ENCODE data around the gene ZNF619. TPM values are rescaled to one million over a fixed set of nuclear protein-coding genes. Genes with fewer than 3 reads are reported as not detected.

ZNF619 gene
- total and polyA plus RNA-seq, 2 of the 4 experiments (the other 2 are of a cell fraction): 2.0 to 4.8 TPM

- TF ChIP-seq BHLHE40 (IDR thresholded peaks at IDR 0.05; ENCODE audit: low read depth, low read length) (no peak), NFE2L2 (IDR thresholded peaks at IDR 0.05; ENCODE audit: low read depth, low read length) (no peak), FOS (IDR thresholded peaks at IDR 0.05; ENCODE audit: low read depth, low read length) (no peak), MXI1 (IDR thresholded peaks at IDR 0.05; ENCODE audit: borderline replicate concordance, low read depth, low read length) (no peak), POLR2A (IDR thresholded peaks at IDR 0.05; ENCODE audit: low read depth, low read length) (no peak), MAZ (IDR thresholded peaks at IDR 0.05; ENCODE audit: borderline replicate concordance, low read depth, low read length) (no peak), MAFK (IDR thresholded peaks at IDR 0.05; ENCODE audit: low read depth, low read length) (no peak), CHD1 (IDR thresholded peaks at IDR 0.05; ENCODE audit: low read depth, low read length) (no peak), ELK1 (IDR thresholded peaks at IDR 0.05; ENCODE audit: borderline replicate concordance, low read depth, low read length) (no peak)
- Histone ChIP-seq H3K9me3 (ENCODE audit: control insufficient read depth, insufficient read depth, low read length) (no peaks in the 10 kb centered on the region), H2BK5ac (ENCODE audit: low read depth, low read length, poor library complexity, severe bottlenecking) (no peak overlapping the region), H2BK15ac (ENCODE audit: low read depth, low read length) (no peak overlapping the region), H3K27ac (ENCODE audit: insufficient read depth, low read length) (no peak overlapping the region), H4K5ac (ENCODE audit: low read depth, low read length) (no peak overlapping the region), H2AK9ac (replicated peaks; ENCODE audit: low read depth, low read length, poor library complexity) (no peak overlapping the region), H4K91ac (ENCODE audit: insufficient read depth, low read depth, low read length) (no peak overlapping the region), H3K36me3 (ENCODE audit: control insufficient read depth, insufficient read depth, low read length) (no peaks in the 10 kb centered on the region), H4K20me1 (ENCODE audit: insufficient read depth, low read length) (no peaks in the 10 kb centered on the region), H3K4ac (ENCODE audit: low read depth, low read length) (no peak overlapping the region), H3K9me1 (ENCODE audit: insufficient read depth, low read length) (no peaks in the 10 kb centered on the region), H3K23ac (ENCODE audit: low read depth, low read length) (no peak overlapping the region), H3K79me1 (ENCODE audit: low read depth in 1 of 2, low read length in 2 of 2) (no peaks in the 10 kb centered on the region), H3K56ac (ENCODE audit: extremely low read depth, insufficient read depth, low read length) (no peak overlapping the region), H3K14ac (replicated peaks; ENCODE audit: low read depth, low read length) (no peak overlapping the region), H3K4me3 (ENCODE audit: insufficient read depth, low read depth, low read length) (no peak overlapping the region), H3K9ac (ENCODE audit: low read depth, low read length) (no peak overlapping the region), H3K4me2 (ENCODE audit: low read depth, low read length) (no peak overlapping the region), H2AK5ac (ENCODE audit: low read depth, low read length) (no peak overlapping the region), H2AFZ (replicated peaks; ENCODE audit: low read length, poor library complexity) (no peak overlapping the region), H3K27me3 (ENCODE audit: control insufficient read depth, insufficient read depth, low read length) (no peaks in the 10 kb centered on the region), H3K4me1 (ENCODE audit: control insufficient read depth, insufficient read depth, low read length) (no peaks in the 10 kb centered on the region), H3K18ac (ENCODE audit: low read depth, low read length) (no peak overlapping the region), H2BK120ac (ENCODE audit: low read depth, low read length) (no peak overlapping the region), H2BK20ac (ENCODE audit: low read depth, low read length) (no peak overlapping the region), H4K8ac (ENCODE audit: low read depth in 2 of 2, low read length in 2 of 2) (no peak overlapping the region)
- ChIA-PET CTCF (no interaction called here), POLR2A (ENCODE audit: unreplicated experiment) (interaction anchor here (0.5 kb wide), 1 partner anchor 24 kb away, joined by 3 read pairs; no protein-coding TSS in a partner anchor)
- WGBS, 2 experiments (ENCODE audit: extremely low coverage in 2 of 2, insufficient read length in 1 of 2): no CpG with 5 or more reads among the region's 5 CpGs
- no peak for DNase-seq
- in situ Hi-C loops (cut with MboI; ENCODE audit: low sequenced_read_pairs) (no loop called here), dilution Hi-C loops (cut with HindIII; ENCODE audit: low sequenced_read_pairs, unreplicated experiment) (no loop called here), intact Hi-C loops (cut with micrococcal nuclease) (loop anchor here (5.0 kb wide), 1 partner anchor 111 kb away; no protein-coding TSS in a partner anchor)
- no TSS peak for BruUV-seq (replicated peaks)
- no peak for ATAC-seq (ENCODE audit: low read depth)
Observed at GRCh38 chr3:40437889-40438288, 39.0 kb upstream of the ZNF619 start.
